Measurements from ENCODE around the gene C22orf39. TPM values are rescaled to one million over a fixed set of nuclear protein-coding genes. Genes with fewer than 3 reads are reported as not detected.

Gene C22orf39
- total RNA-seq, 4 donors from 2014 or later: 15.8 to 54.0 (median 24.7) TPM

DNA sequence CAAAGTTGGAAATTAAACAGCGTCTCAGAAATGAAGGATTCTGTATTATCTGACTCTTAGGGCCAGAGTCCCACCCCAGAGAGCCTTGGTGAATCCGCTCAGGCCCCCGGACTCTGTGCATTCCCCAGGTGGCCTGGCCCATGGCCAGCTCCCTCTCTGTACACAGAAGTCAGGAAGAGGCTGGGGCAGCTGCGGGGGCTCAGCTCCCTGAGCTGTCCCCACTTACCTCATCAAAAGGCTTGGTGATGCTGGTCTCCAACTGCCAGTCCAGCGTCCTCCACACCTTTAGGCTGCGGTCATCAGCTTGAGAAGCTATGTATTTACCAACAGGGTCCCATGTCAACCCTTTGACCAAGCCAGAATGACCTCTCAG is 51.0 kb downstream of the C22orf39 start:
- no peaks in the 10 kb centered on the region for H3K4me1 ChIP-seq
- no peaks in the 10 kb centered on the region for H3K9me3 ChIP-seq
- H3K36me3 ChIP-seq: peaks cover 19 to 100% (median 24%) of the 10 kb centered on the region in 3 donors
- H3K27ac ChIP-seq: no peak overlapping the region
- WGBS, 2 donors: 99 to 100% methylated on average over 1 to 5 of the region's 6 CpGs
- intact Hi-C loops (cut with DNase I): no loop called here
- no peak overlapping the region for H3K4me3 ChIP-seq
- no peak for DNase-seq
- H3K27me3 ChIP-seq: no peaks in the 10 kb centered on the region
- TF ChIP-seq, protein P1, sequence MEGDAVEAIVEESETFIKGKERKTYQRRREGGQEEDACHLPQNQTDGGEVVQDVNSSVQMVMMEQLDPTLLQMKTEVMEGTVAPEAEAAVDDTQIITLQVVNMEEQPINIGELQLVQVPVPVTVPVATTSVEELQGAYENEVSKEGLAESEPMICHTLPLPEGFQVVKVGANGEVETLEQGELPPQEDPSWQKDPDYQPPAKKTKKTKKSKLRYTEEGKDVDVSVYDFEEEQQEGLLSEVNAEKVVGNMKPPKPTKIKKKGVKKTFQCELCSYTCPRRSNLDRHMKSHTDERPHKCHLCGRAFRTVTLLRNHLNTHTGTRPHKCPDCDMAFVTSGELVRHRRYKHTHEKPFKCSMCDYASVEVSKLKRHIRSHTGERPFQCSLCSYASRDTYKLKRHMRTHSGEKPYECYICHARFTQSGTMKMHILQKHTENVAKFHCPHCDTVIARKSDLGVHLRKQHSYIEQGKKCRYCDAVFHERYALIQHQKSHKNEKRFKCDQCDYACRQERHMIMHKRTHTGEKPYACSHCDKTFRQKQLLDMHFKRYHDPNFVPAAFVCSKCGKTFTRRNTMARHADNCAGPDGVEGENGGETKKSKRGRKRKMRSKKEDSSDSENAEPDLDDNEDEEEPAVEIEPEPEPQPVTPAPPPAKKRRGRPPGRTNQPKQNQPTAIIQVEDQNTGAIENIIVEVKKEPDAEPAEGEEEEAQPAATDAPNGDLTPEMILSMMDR (IDR thresholded peaks at IDR 0.05): no peak
- TF ChIP-seq POLR2A (IDR thresholded peaks at IDR 0.05): no peak

GRCh38 chr22:19395276-19395675 is 52.2 kb downstream of the C22orf39 start:
- Histone ChIP-seq H3K4me1 (no peaks in the 10 kb centered on the region), H3K4me3 (no peak overlapping the region), H3K36me3 (peaks cover 19 to 100% (median 24%) of the 10 kb centered on the region in 3 donors), H3K9me3 (no peaks in the 10 kb centered on the region), H3K27ac (no peak overlapping the region), H3K27me3 (no peaks in the 10 kb centered on the region)
- 87 to 97% methylated on average over 3 to 4 of the region's 4 CpGs for WGBS, 2 donors
- intact Hi-C loops (cut with DNase I): no loop called here
- TF ChIP-seq POLR2A (IDR thresholded peaks at IDR 0.05): no peak
- TF ChIP-seq, protein P1 (IDR thresholded peaks at IDR 0.05): no peak
- DNase-seq: no peak

- TF ChIP-seq, protein P1 (IDR thresholded peaks at IDR 0.05): no peak
- TF ChIP-seq POLR2A (IDR thresholded peaks at IDR 0.05): no peak
- H3K9me3 ChIP-seq: no peaks in the 10 kb centered on the region
- H3K4me3 ChIP-seq: no peak overlapping the region
- peaks cover 20 to 100% (median 24%) of the 10 kb centered on the region in 3 donors for H3K36me3 ChIP-seq
- DNase-seq: no peak
- H3K27me3 ChIP-seq: no peaks in the 10 kb centered on the region
- no peaks in the 10 kb centered on the region for H3K4me1 ChIP-seq
- intact Hi-C loops (cut with DNase I): no loop called here
- 93% methylated on average over 5 to 7 of the region's 8 CpGs for WGBS, 2 donors
- no peak overlapping the region for H3K27ac ChIP-seq
Observed at GRCh38 chr22:19394274-19395050, 53.0 kb downstream of the C22orf39 start.

GRCh38 chr22:19393704-19394103 is 53.8 kb downstream of the C22orf39 start:
- WGBS, 2 donors: 84 to 86% methylated on average over 5 of the region's 5 CpGs
- H3K4me3 ChIP-seq: no peak overlapping the region
- H3K36me3 ChIP-seq: peaks cover 24 to 100% (median 24%) of the 10 kb centered on the region in 3 donors

More at GRCh38 chr22:19393704-19394103, 53.8 kb downstream of the C22orf39 start:
- H3K4me1 ChIP-seq: no peaks in the 10 kb centered on the region
- no peak for DNase-seq
- intact Hi-C loops (cut with DNase I): no loop called here
- no peaks in the 10 kb centered on the region for H3K9me3 ChIP-seq
- TF ChIP-seq, protein P1 (IDR thresholded peaks at IDR 0.05): no peak
- H3K27ac ChIP-seq: no peak overlapping the region
- H3K27me3 ChIP-seq: no peaks in the 10 kb centered on the region

Other genes starting within 250 kb of the C22orf39 start
- gene CLTCL1, start 156.0 kb downstream of the C22orf39 start, total RNA-seq: 1 to 10 TPM; 3.0 to 7.7 (median 5.1) TPM
- gene HIRA, start 16.0 kb downstream of the C22orf39 start, total RNA-seq: 10 to 100 TPM; 11.2 to 19.8 (median 14.4) TPM
- gene MRPL40, start 15.2 kb downstream of the C22orf39 start, total RNA-seq: 10 to 100 TPM; 14.6 to 25.7 (median 17.5) TPM
- gene UFD1, start 31.5 kb upstream of the C22orf39 start, total RNA-seq: 10 to 100 TPM; 33.0 to 57.4 (median 45.6) TPM
- gene CDC45, start 32.2 kb upstream of the C22orf39 start, total RNA-seq: 10 to 100 TPM in 2 of 4 donors, 1 to 10 TPM in 2; 3.4 to 16.7 (median 9.1) TPM
- 10 to 100 TPM in 3 of 4 donors, 1 to 10 TPM in 1; 9.7 to 62.9 (median 23.0) TPM for gene CLDN5, start 76.7 kb upstream of the C22orf39 start, total RNA-seq